B cell (primary cell): ENCODE data around the gene LGI2. TPM values are rescaled to one million over a fixed set of nuclear protein-coding genes. Genes with fewer than 3 reads are reported as not detected.

Experiments used
- ATAC-seq: fragments of 200-7000 bp; cut with Tn5 transposase; one replicate; pipeline ENCODE4 v1.10.0; 2021; ENCODE audit warnings: low read depth, mild to moderate bottlenecking, moderate number of reproducible peaks, moderate library complexity
- CTCF ChIA-PET: fragments of 350-600 bp; sonication (Branson Sonifier 250); formaldehyde crosslinking; loops from one replicate; lab custom pipeline; 2021; ENCODE audit warnings: antibody characterized with exemption, inconsistent platforms; lab: Charles Lee
- POLR2A ChIA-PET: fragments of 350-600 bp; sonication (Branson Sonifier 250); formaldehyde crosslinking; loops from one replicate; lab custom pipeline; 2021; ENCODE audit warnings: antibody characterized with exemption; lab: Charles Lee
- DNase-seq: peaks from one replicate; pipeline ENCODE4 v3.0.0; 2013
- H2AFZ ChIP-seq: 2 replicates; pipeline ENCODE4 v1.6.1; 2012; ENCODE audit warnings: mild to moderate bottlenecking, low read depth, low read length; ENCODE audit not compliant: insufficient read depth, poor library complexity, severe bottlenecking
- H3K27ac ChIP-seq, 2 donors: 1 replicate in 1 of 2; 2 replicates in 1 of 2; pipeline ENCODE4 v1.5.1; 2012 to 2013; ENCODE audit warnings: low read length in 2 of 2, mild to moderate bottlenecking in 2 of 2, moderate library complexity in 1 of 2
- H3K27me3 ChIP-seq, 4 experiments: fragments of 200-600 bp in 1 of 4; sonication (generic) in 1 of 4; replicated peaks in 1 of 4; 1 replicate in 2 of 4; 2 replicates in 2 of 4; pipeline versions ENCODE4 v1.6.1 to v1.7.0; 2013 to 2016; ENCODE audit warnings: low read length in 3 of 4, mild to moderate bottlenecking in 2 of 4, mixed read lengths in 1 of 4, moderate library complexity in 1 of 4; ENCODE audit not compliant: insufficient read depth in 4 of 4, control insufficient read depth in 3 of 4; ENCODE audit errors: control extremely low read depth in 1 of 4
- H3K36me3 ChIP-seq, 2 experiments: replicated peaks in 1 of 2; 1 replicate in 1 of 2; 2 replicates in 1 of 2; pipeline versions ENCODE4 v1.6.1 to v1.7.1; 2013; ENCODE audit warnings: low read length in 1 of 2; ENCODE audit not compliant: insufficient read depth in 2 of 2, control insufficient read depth in 1 of 2; ENCODE audit errors: control extremely low read depth in 1 of 2, extremely low read depth in 1 of 2
- H3K4me1 ChIP-seq, 2 donors: fragments of 200-600 bp in 1 of 2; sonication (generic) in 1 of 2; 1 replicate in 1 of 2; 2 replicates in 1 of 2; pipeline versions ENCODE4 v1.5.1 to v1.6.1; 2013 to 2017; ENCODE audit warnings: low read length in 2 of 2; ENCODE audit not compliant: control insufficient read depth in 2 of 2, insufficient read depth in 2 of 2
- H3K4me2 ChIP-seq: replicated peaks from 2 replicates; pipeline ENCODE3; 2012; ENCODE audit warnings: mild to moderate bottlenecking, low read depth, low read length; ENCODE audit not compliant: poor library complexity, severe bottlenecking
- H3K4me3 ChIP-seq, 5 experiments: fragments of 200-600 bp in 1 of 5; sonication (generic) in 1 of 5; 1 replicate in 3 of 5; 2 replicates in 2 of 5; pipeline versions ENCODE4 v1.5.1 to v1.7.0; 2011 to 2016; ENCODE audit warnings: low read length in 4 of 5, mild to moderate bottlenecking in 4 of 5, low read depth in 2 of 5, control low read depth in 1 of 5, moderate library complexity in 1 of 5; ENCODE audit not compliant: insufficient read depth in 1 of 5; ENCODE audit errors: control extremely low read depth in 1 of 5, extremely low read depth in 1 of 5
- H3K79me2 ChIP-seq: fragments of 200-600 bp; sonication (generic); one replicate; pipeline ENCODE4 v1.6.0; 2016; ENCODE audit warnings: low read length; ENCODE audit not compliant: control insufficient read depth, insufficient read depth
- H3K9ac ChIP-seq: fragments of 200-600 bp; sonication (generic); 2 replicates; pipeline ENCODE4 v1.6.1; 2017; ENCODE audit warnings: mild to moderate bottlenecking, low read length, moderate library complexity
- H3K9me3 ChIP-seq, 3 donors: one replicate each; pipeline versions ENCODE4 v1.6.1 to v1.7.1; 2013; ENCODE audit warnings: low read length in 2 of 3; ENCODE audit not compliant: control insufficient read depth in 2 of 3, insufficient read depth in 1 of 3; ENCODE audit errors: control extremely low read depth in 1 of 3
- H4K20me1 ChIP-seq: 2 replicates; pipeline ENCODE4 v1.6.0; 2012; ENCODE audit warnings: mild to moderate bottlenecking, low read length; ENCODE audit not compliant: insufficient read depth, control insufficient read depth, poor library complexity, severe bottlenecking
- H3K27ac Mint-ChIP-seq: one replicate; pipeline ENCODE4 v1.8.0; 2021; ENCODE audit warnings: mixed read lengths
- H3K27me3 Mint-ChIP-seq: one replicate; pipeline ENCODE4 v1.8.0; 2021; ENCODE audit warnings: mixed read lengths
- H3K4me1 Mint-ChIP-seq: one replicate; pipeline ENCODE4 v1.8.0; 2021; ENCODE audit warnings: mixed read lengths
- H3K4me3 Mint-ChIP-seq: one replicate; pipeline ENCODE4 v1.8.0; 2021; ENCODE audit warnings: mixed read lengths
- H3K9me3 Mint-ChIP-seq: one replicate; pipeline ENCODE4 v1.8.0; 2022; ENCODE audit warnings: mixed read lengths; ENCODE audit not compliant: insufficient read depth
- CTCF ChIP-seq: fragments of 200-600 bp; IDR thresholded peaks from one replicate; pipeline ENCODE4 v1.8.0; 2022; ENCODE audit warnings: antibody characterized with exemption, mild to moderate bottlenecking
- EZH2 ChIP-seq: IDR thresholded peaks from 2 replicates; pipeline ENCODE4 v1.6.1; 2012; ENCODE audit warnings: borderline replicate concordance, low read depth, mild to moderate bottlenecking, moderate library complexity, low read length; ENCODE audit not compliant: insufficient read depth, poor library complexity, severe bottlenecking
- WGBS: methylation state at CpG from one replicate; pipeline ENCODE4 v1.1.5; 2013; ENCODE audit warnings: missing lambda C conversion rate; ENCODE audit not compliant: insufficient coverage; 5-methylcytosine and 5-hydroxymethylcytosine counted together
- intact Hi-C: fragments of 100-400 bp; cut with micrococcal nuclease; formaldehyde crosslinking; loops from one replicate; pipeline ENCODE4 v1.10.0; 2022
- polyA plus RNA-seq: library from polyadenylated mRNA; depleted of rRNA; stranded (reverse); fragments of >200 nt; gene quantifications from 2 replicates; pipeline ENCODE4 v1.2.3, GENCODE V29; 2012
- total RNA-seq, 2 donors: library from RNA; stranded (reverse); fragments of 120-200 nt in 1 of 2; gene quantifications; 1 replicate in 1 of 2; 2 replicates in 1 of 2; pipeline versions ENCODE4 v1.2.3 to v1.2.4, GENCODE V29; 2013 to 2022

LGI2 gene
- total and polyA plus RNA-seq, 2 donors (not counting 1 experiment from before 2014, with no cell fraction given) = not detected

DNA sequence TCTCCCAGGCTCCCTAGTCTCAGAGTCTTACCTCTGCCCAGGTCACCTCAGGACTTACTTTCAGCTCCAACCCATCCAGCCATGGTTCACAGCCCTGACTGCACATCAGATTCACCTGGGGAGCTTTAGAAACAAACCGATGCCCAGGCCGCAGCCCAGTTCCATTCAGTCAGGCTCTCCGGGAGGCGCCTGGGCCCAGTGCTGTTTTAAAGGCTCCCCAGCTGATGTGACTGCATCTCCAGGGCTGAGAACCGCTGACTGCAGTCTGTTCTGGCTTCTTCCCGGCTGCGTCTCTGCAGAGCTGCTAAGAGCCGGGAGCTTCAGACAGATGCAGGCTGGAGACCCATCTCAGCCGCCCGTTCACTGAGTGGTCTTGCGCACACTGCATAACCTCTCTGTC is 44.4 kb upstream of the LGI2 start:
- WGBS = 99% methylated on average over 11 of the region's 11 CpGs
- Histone ChIP-seq H3K4me3 (no peak overlapping the region), H3K9me3 (no peaks in the 10 kb centered on the region), H3K79me2 (no peaks in the 10 kb centered on the region), H3K4me1 (no peaks in the 10 kb centered on the region), H2AFZ (no peak overlapping the region), H3K36me3 (no peaks in the 10 kb centered on the region), H3K27ac (no peak overlapping the region), H3K27me3 (no peaks in the 10 kb centered on the region), H3K4me2 (no peak overlapping the region), H4K20me1 (no peaks in the 10 kb centered on the region), H3K9ac (no peak overlapping the region)
- peaks cover 23% of the 10 kb centered on the region for H3K27me3 Mint-ChIP-seq
- intact Hi-C loops = no loop called here
- ChIA-PET CTCF (interaction anchor here (0.6 kb wide), 1 partner anchor 1703 kb away, joined by 7 read pairs; no protein-coding TSS in a partner anchor), POLR2A (no interaction called here)
- H3K27ac Mint-ChIP-seq = no peak overlapping the region
- no peaks in the 10 kb centered on the region for H3K4me1 Mint-ChIP-seq
- H3K4me3 Mint-ChIP-seq = no peak overlapping the region
- peaks cover 3% of the 10 kb centered on the region for H3K9me3 Mint-ChIP-seq
- TF ChIP-seq CTCF (no peak), EZH2 (no peak)
- DNase-seq (no peak), ATAC-seq (no peak)

GRCh38 chr4:25070545-25070944 is 39.8 kb upstream of the LGI2 start:
- peaks cover 25% of the 10 kb centered on the region for H3K27me3 Mint-ChIP-seq
- no peak overlapping the region for H3K9ac ChIP-seq
- H3K27ac Mint-ChIP-seq = no peak overlapping the region
- no peaks in the 10 kb centered on the region for H3K4me1 ChIP-seq
- peaks cover 0 to 3% (median 0%) of the 10 kb centered on the region in 3 donors for H3K9me3 ChIP-seq
- H3K27me3 ChIP-seq = peaks cover 0 to 5% (median 0%) of the 10 kb centered on the region in 4 experiments
- CTCF ChIA-PET = no interaction called here
- H3K4me1 Mint-ChIP-seq = no peaks in the 10 kb centered on the region
- 84% methylated on average over 2 of the region's 3 CpGs for WGBS
- intact Hi-C loops = no loop called here
- POLR2A ChIA-PET = no interaction called here
- no peaks in the 10 kb centered on the region for H3K79me2 ChIP-seq
- H3K4me2 ChIP-seq = no peak overlapping the region
- H3K27ac ChIP-seq = no peak overlapping the region
- TF ChIP-seq CTCF (no peak), EZH2 (no peak)
- no peaks in the 10 kb centered on the region for H3K36me3 ChIP-seq
- DNase-seq = no peak
- H4K20me1 ChIP-seq = no peaks in the 10 kb centered on the region
- no peak overlapping the region for H2AFZ ChIP-seq
- peaks cover 3% of the 10 kb centered on the region for H3K9me3 Mint-ChIP-seq
- H3K4me3 ChIP-seq = no peak overlapping the region
- ATAC-seq = no peak
- H3K4me3 Mint-ChIP-seq = no peak overlapping the region
